Measurements from ENCODE around the gene AADAT. TPM values are rescaled to one million over a fixed set of nuclear protein-coding genes. Genes with fewer than 3 reads are reported as not detected.
"Not testable (repeated sequence)": the region's sequence is repeated elsewhere in the genome, so short reads cannot be mapped to it uniquely, and the experiment has no call there.

The AADAT gene
- total RNA-seq: 28.1 TPM

GRCh38 chr4:170089668-170090351 lies at the start of gene AADAT:
Gene AADAT (minus strand): TSS chr4:170089956. CDS start chr4:170089690, 266 bp downstream.
- no peak for FAIRE-seq
- DNase-seq (ENCODE audit: low spot score in 2 of 2): peak; percentile 89

- no peak for FAIRE-seq
- peak in 1 of 2 donors; percentile 45 for DNase-seq (ENCODE audit: low spot score in 2 of 2)
Measured at GRCh38 chr4:170138580-170139194, 48.9 kb upstream of the AADAT start.

DNA sequence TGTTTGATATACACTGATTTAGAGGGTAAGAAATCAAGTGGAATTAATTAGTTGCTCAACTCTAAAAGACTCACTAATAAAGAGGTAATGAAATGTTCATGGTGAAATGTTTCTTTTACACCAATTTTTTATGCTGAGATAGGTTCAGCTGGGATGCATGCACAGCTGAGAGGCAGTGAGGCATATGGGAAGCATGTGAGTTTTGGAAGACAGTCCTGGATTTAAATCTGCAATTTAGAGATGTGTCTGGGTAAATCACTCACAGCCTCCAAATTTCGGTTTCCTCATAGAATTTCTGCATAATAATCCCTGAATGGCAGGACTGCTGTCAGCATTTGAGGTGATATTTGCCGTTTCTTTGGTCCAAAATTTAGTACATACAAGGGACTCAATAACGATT lies 48.2 kb upstream of the AADAT start:
- no peak for FAIRE-seq
- no peak for DNase-seq (ENCODE audit: low spot score in 2 of 2)

DNA sequence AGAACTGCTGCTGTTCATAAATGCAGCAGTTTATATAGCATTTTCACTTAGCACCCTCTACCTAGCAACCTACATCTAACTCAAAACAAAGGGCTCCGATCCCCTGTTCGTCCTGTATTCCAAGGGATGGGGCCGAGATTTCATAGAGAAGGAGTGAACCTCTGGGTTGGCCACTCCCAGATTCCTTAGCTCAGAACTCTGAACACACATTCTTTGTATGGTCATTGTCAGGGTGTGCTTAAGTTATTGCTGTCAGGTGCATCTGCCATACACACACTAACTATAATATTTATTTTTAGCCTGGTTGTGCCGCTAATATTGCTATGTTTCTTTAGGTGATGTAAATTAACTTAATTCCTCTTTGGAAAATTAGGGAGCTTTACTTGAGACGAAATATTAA lies 47.7 kb upstream of the AADAT start:
- no peak for DNase-seq (ENCODE audit: low spot score in 2 of 2)
- no peak for FAIRE-seq

- DNase-seq (ENCODE audit: low spot score in 2 of 2): no peak
- no peak for FAIRE-seq
Measured at GRCh38 chr4:170134821-170135220, 45.1 kb upstream of the AADAT start.

- no peak for DNase-seq (ENCODE audit: low spot score in 2 of 2)
- no peak for FAIRE-seq
Measured at GRCh38 chr4:170128219-170128804, 38.6 kb upstream of the AADAT start.

DNA sequence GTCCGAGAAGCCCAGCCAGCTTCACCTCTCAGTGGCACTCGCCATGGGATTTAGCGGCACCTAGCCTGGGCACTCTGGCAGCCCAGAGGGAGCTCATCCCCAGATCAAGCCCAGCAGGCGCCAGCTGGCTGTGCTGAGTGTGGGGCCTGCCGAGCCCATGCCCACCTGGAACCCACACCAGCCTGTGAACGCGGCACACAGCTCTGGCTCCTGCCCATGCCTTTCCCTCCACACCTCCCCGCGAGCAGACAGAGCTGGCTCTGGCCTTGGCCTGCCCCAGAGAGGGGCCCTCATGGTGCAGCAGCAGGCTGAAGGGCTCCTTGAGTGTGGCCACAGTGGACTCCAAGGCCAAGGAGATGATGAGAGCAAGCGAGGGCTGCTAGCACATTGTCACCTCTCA lies 38.0 kb upstream of the AADAT start:
- no peak for FAIRE-seq
- DNase-seq (ENCODE audit: low spot score in 2 of 2): no peak

GRCh38 chr4:170124406-170124805 lies 34.6 kb upstream of the AADAT start:
- FAIRE-seq (no peak), DNase-seq (ENCODE audit: low spot score in 2 of 2) (no peak)

GRCh38 chr4:170122252-170122651 lies 32.5 kb upstream of the AADAT start:
- DNase-seq (ENCODE audit: low spot score in 2 of 2): no peak
- FAIRE-seq: no peak

- DNase-seq (ENCODE audit: low spot score in 2 of 2) (no peak), FAIRE-seq (peak; percentile 23)
Measured at GRCh38 chr4:170114636-170115035, 24.9 kb upstream of the AADAT start.

DNA sequence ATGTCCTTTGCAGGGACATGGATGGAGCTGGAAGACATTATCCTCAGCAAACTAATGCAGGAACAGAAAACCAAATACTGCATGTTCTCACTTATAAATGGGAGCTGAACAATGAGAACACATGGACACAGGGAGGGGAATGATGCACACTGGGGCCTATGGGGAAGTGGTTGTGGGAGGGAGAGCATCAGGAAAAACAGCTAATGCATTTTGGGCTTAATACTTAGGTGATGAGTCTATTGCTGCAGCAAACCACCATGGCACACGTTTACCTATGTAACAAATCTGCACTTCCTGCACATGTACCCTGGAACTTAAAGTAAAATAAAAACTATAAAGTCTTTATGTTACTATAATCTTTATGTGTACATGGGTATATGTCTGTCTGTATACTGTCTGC lies 24.4 kb upstream of the AADAT start:
- not testable (repeated sequence) for FAIRE-seq; DNase-seq (ENCODE audit: low spot score in 2 of 2)

GRCh38 chr4:170111546-170111945 lies 21.8 kb upstream of the AADAT start:
- FAIRE-seq (no peak), DNase-seq (ENCODE audit: low spot score in 2 of 2) (no peak)

DNA sequence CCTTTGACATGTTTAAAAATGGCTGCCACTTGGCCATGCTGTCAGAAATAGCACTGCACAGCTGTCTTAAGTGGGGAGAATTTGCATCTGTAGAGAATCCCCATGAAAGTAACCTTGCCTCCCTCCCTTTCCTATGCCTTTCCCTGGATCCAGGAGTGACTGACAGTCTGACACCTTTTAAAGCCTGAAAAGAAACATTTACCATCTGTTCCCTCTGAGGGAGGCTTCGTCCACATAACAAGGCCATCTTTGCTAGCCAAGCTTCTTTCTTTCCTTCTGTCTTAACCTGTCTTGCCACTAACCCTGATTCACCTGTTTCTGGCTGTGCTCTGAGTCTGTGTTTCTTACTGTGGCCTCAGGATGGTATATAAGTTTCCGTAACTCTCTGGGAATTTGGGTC lies 21.3 kb upstream of the AADAT start:
- FAIRE-seq (no peak), DNase-seq (ENCODE audit: low spot score in 2 of 2) (no peak)

DNA sequence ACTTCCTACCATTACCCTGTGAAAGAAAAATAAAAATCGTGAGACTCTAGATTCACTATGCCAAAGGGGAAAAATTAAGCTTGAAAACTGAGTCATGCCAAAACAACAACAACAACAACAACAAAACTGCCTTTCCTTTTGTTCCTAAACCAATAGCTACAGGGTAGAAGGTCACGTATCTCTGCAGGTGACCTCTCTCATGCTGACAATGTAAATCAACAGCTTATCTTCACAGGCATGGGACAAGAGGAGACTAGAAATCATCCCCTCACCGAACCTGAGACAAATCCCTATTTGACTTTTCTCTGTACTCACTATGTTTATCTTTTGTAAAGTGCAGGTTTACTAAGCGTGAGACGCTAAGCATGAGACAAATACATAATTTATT lies 20.5 kb upstream of the AADAT start:
- no peak for DNase-seq (ENCODE audit: low spot score in 2 of 2)
- FAIRE-seq: no peak

- DNase-seq (ENCODE audit: low spot score in 2 of 2): no peak
- no peak for FAIRE-seq
Measured at GRCh38 chr4:170109586-170110284, 20.0 kb upstream of the AADAT start.

GRCh38 chr4:170106900-170107299 lies 17.1 kb upstream of the AADAT start:
- DNase-seq (ENCODE audit: low spot score in 2 of 2) (no peak), FAIRE-seq (no peak)

- no peak for FAIRE-seq
- no peak for DNase-seq (ENCODE audit: low spot score in 2 of 2)
Measured at GRCh38 chr4:170102426-170102825, 12.7 kb upstream of the AADAT start.

DNA sequence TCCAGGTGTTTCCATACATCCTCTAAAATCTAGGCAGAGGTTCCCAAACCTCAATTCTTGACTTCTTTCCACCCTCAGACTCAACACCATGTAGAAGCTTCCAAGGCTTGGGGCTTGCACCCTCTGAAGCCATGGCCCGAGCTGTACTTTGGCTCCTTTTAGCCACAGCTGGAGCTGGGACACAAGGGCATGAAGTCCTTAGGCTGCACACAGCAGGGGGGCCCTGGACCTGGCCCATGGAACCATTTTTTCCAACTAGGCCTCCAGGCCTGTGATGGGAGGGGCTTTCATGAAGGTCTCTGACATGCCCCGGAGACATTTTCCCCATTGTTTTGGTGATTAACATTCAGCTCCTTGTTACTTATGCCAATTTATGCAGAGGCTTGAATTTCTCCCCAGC lies 8.4 kb upstream of the AADAT start:
- not testable (repeated sequence) for FAIRE-seq; DNase-seq (ENCODE audit: low spot score in 2 of 2)

DNA sequence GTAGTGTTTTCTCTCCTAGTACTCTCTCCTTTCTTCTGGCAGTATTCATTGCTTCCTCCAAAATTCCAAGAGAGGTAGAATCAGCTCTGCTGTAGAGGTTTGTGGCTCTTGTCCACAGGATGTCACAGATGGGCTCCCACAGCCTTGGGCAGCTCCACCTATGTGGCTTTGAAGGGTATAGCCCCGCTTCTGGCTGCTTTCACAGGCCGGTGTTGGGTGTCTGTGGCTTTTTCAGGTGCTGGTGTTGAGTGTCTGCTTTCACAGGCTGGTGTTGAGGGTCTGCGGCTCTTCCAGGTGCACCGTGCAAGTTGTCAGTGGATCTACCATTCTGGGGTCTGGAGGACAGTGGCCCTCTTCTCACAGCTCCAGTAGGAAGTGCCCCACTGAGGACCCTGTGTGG lies 7.9 kb upstream of the AADAT start:
- FAIRE-seq (no peak), DNase-seq (ENCODE audit: low spot score in 2 of 2) (no peak)

GRCh38 chr4:170093973-170094535 lies 4.3 kb upstream of the AADAT start:
- FAIRE-seq: no peak

DNA sequence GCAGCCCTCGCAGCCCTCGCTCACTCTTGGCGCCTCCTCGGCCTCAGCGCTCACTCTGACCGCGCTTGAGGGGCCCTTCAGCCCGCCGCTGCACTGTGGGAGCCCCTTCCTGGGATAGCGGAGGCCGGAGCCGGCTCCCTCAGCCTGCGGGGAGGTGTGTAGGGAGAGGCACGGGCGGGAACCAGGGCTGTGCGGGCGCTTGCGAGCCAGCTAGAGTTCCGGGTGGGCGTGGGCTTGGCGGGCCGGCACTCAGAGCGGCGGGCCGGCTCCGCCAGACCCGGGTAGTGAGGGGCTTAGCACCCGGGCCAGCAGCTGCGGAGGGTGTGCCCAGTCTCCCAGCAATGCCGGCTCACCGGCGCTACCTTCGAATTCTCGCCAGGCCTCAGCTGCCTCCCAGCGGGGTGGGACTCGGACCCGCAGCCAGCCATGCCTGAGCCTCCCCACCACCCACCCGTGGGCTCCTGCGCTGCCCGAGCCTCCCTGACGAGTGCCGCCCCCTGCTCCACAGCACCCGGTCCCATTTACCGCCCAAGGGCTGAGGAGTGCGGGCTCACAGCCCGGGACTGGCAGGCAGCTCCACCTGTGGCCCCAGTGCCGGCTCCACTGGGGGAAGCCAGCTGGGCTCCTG lies 1.4 kb upstream of the AADAT start:
- DNase-seq (ENCODE audit: low spot score in 2 of 2) (no peak), FAIRE-seq (no peak)

More at GRCh38 chr4:170093973-170094535, 4.3 kb upstream of the AADAT start:
- DNase-seq (ENCODE audit: low spot score in 2 of 2): no peak
